Measurements from ENCODE around the gene ZSCAN22. TPM values are rescaled to one million over a fixed set of nuclear protein-coding genes. Genes with fewer than 3 reads are reported as not detected.
"Not testable (repeated sequence)": the region's sequence is repeated elsewhere in the genome, so short reads cannot be mapped to it uniquely, and the experiment has no call there.

Gene ZSCAN22
- total and polyA plus RNA-seq, 4 donors: 0.25 to 3.1 (median 1.3) TPM

GRCh38 chr19:58372311-58373133 lies 45.7 kb downstream of the ZSCAN22 start:
- Histone ChIP-seq H3K9me3 (ENCODE audit: control insufficient read depth, low read length) (no peaks in the 10 kb centered on the region), H3K4me1 (ENCODE audit: control insufficient read depth in 1 of 2, insufficient read depth in 2 of 2, low read length in 2 of 2) (no peaks in the 10 kb centered on the region), H3K27me3 (ENCODE audit: control insufficient read depth in 1 of 2, insufficient read depth in 2 of 2, low read length in 1 of 2) (no peaks in the 10 kb centered on the region), H3K36me3 (ENCODE audit: control insufficient read depth in 1 of 2, insufficient read depth in 2 of 2, low read length in 1 of 2) (no peaks in the 10 kb centered on the region), H3K27ac (ENCODE audit: low read depth in 1 of 2, low read length in 2 of 2) (no peak overlapping the region), H3K4me3 (ENCODE audit: low read length in 2 of 2) (no peak overlapping the region)
- 68 to 73% methylated on average over 15 of the region's 15 CpGs for WGBS, 2 donors
- DNase-seq: no peak
- no peak for ATAC-seq (ENCODE audit: low FRiP score)
- intact Hi-C loops (cut with DNase I): no loop called here

- no peaks in the 10 kb centered on the region for H3K4me1 ChIP-seq (ENCODE audit: control insufficient read depth in 1 of 2, insufficient read depth in 2 of 2, low read length in 2 of 2)
- no peaks in the 10 kb centered on the region for H3K27me3 ChIP-seq (ENCODE audit: control insufficient read depth in 1 of 2, insufficient read depth in 2 of 2, low read length in 1 of 2)
- no peaks in the 10 kb centered on the region for H3K9me3 ChIP-seq (ENCODE audit: control insufficient read depth, low read length)
- no peak overlapping the region for H3K4me3 ChIP-seq (ENCODE audit: low read length in 2 of 2)
- 87 to 88% methylated on average over 4 of the region's 4 CpGs for WGBS, 2 donors
- no peaks in the 10 kb centered on the region for H3K36me3 ChIP-seq (ENCODE audit: control insufficient read depth in 1 of 2, insufficient read depth in 2 of 2, low read length in 1 of 2)
- intact Hi-C loops (cut with DNase I): no loop called here
- no peak overlapping the region for H3K27ac ChIP-seq (ENCODE audit: low read depth in 1 of 2, low read length in 2 of 2)
- ATAC-seq (ENCODE audit: low FRiP score): no peak
- no peak for DNase-seq
Measured at GRCh38 chr19:58374200-58374599, 47.4 kb downstream of the ZSCAN22 start.

GRCh38 chr19:58376724-58377123 lies 49.9 kb downstream of the ZSCAN22 start:
- H3K36me3 ChIP-seq (ENCODE audit: control insufficient read depth in 1 of 2, insufficient read depth in 2 of 2, low read length in 1 of 2); H3K9me3 ChIP-seq (ENCODE audit: control insufficient read depth, low read length); H3K4me1 ChIP-seq (ENCODE audit: control insufficient read depth in 1 of 2, insufficient read depth in 2 of 2, low read length in 2 of 2); ATAC-seq (ENCODE audit: low FRiP score); intact Hi-C loops (cut with DNase I); H3K27me3 ChIP-seq (ENCODE audit: control insufficient read depth in 1 of 2, insufficient read depth in 2 of 2, low read length in 1 of 2); H3K27ac ChIP-seq (ENCODE audit: low read depth in 1 of 2, low read length in 2 of 2); H3K4me3 ChIP-seq (ENCODE audit: low read length in 2 of 2); DNase-seq: not testable (repeated sequence)
- 76 to 77% methylated on average over 7 of the region's 7 CpGs for WGBS, 2 donors

GRCh38 chr19:58379246-58379645 lies 52.5 kb downstream of the ZSCAN22 start:
- Histone ChIP-seq H3K36me3 (ENCODE audit: control insufficient read depth in 1 of 2, insufficient read depth in 2 of 2, low read length in 1 of 2) (no peaks in the 10 kb centered on the region), H3K27ac (ENCODE audit: low read depth in 1 of 2, low read length in 2 of 2) (no peak overlapping the region), H3K27me3 (ENCODE audit: control insufficient read depth in 1 of 2, insufficient read depth in 2 of 2, low read length in 1 of 2) (no peaks in the 10 kb centered on the region), H3K9me3 (ENCODE audit: control insufficient read depth, low read length) (no peaks in the 10 kb centered on the region), H3K4me1 (ENCODE audit: control insufficient read depth in 1 of 2, insufficient read depth in 2 of 2, low read length in 2 of 2) (peaks cover 0 to 3% of the 10 kb centered on the region in 2 donors), H3K4me3 (ENCODE audit: low read length in 2 of 2) (no peak overlapping the region)
- ATAC-seq (ENCODE audit: low FRiP score) (no peak), DNase-seq (no peak)
- WGBS, 2 donors: 90 to 95% methylated on average over 6 of the region's 6 CpGs
- intact Hi-C loops (cut with DNase I): no loop called here

- ATAC-seq (ENCODE audit: low FRiP score): no peak
- intact Hi-C loops (cut with DNase I): loop anchor here in 1 of 2 donors (1.0 to 2.0 kb wide), 2 partner anchors 17 to 53 kb away; partner anchors contain the start of gene ZSCAN22
Measured at GRCh38 chr19:58380037-58380661, 53.4 kb downstream of the ZSCAN22 start.

GRCh38 chr19:58380662-58381459 lies 54.1 kb downstream of the ZSCAN22 start, which contains the start of gene ZNF837:
Gene ZNF837 (minus strand): TSS chr19:58381030. CDS start chr19:58369332, 11,698 bp downstream.
- 0% methylated on average over 78 to 83 of the region's 83 CpGs for WGBS, 2 donors

More at GRCh38 chr19:58380037-58380661, 53.4 kb downstream of the ZSCAN22 start:
- no peaks in the 10 kb centered on the region for H3K36me3 ChIP-seq (ENCODE audit: control insufficient read depth in 1 of 2, insufficient read depth in 2 of 2, low read length in 1 of 2)
- no peaks in the 10 kb centered on the region for H3K9me3 ChIP-seq (ENCODE audit: control insufficient read depth, low read length)
- H3K4me3 ChIP-seq (ENCODE audit: low read length in 2 of 2): peak overlapping the region in 1 of 2 donors; percentile 19
- DNase-seq: no peak
- 4 to 5% methylated on average over 21 to 24 of the region's 24 CpGs for WGBS, 2 donors
- peaks cover 0 to 3% of the 10 kb centered on the region in 2 donors for H3K4me1 ChIP-seq (ENCODE audit: control insufficient read depth in 1 of 2, insufficient read depth in 2 of 2, low read length in 2 of 2)
- H3K27me3 ChIP-seq (ENCODE audit: control insufficient read depth in 1 of 2, insufficient read depth in 2 of 2, low read length in 1 of 2): no peaks in the 10 kb centered on the region
- H3K27ac ChIP-seq (ENCODE audit: low read depth in 1 of 2, low read length in 2 of 2): peak overlapping the region in 1 of 2 donors; percentile 91

GRCh38 chr19:58381460-58382212 lies 54.8 kb downstream of the ZSCAN22 start:
- Histone ChIP-seq H3K4me1 (ENCODE audit: control insufficient read depth in 1 of 2, insufficient read depth in 2 of 2, low read length in 2 of 2) (peaks cover 0 to 3% of the 10 kb centered on the region in 2 donors), H3K36me3 (ENCODE audit: control insufficient read depth in 1 of 2, insufficient read depth in 2 of 2, low read length in 1 of 2) (no peaks in the 10 kb centered on the region), H3K27me3 (ENCODE audit: control insufficient read depth in 1 of 2, insufficient read depth in 2 of 2, low read length in 1 of 2) (no peaks in the 10 kb centered on the region), H3K9me3 (ENCODE audit: control insufficient read depth, low read length) (no peaks in the 10 kb centered on the region), H3K27ac (ENCODE audit: low read depth in 1 of 2, low read length in 2 of 2) (peak overlapping the region in 1 of 2 donors; percentile 16), H3K4me3 (ENCODE audit: low read length in 2 of 2) (peak overlapping the region; percentile 6 to 34)
- DNase-seq (no peak), ATAC-seq (ENCODE audit: low FRiP score) (no peak)
- intact Hi-C loops (cut with DNase I): loop anchor here in 1 of 2 donors (2.0 kb wide), 1 partner anchor 55 kb away; the partner anchor contains the start of gene ZSCAN22
- 31 to 32% methylated on average over 26 of the region's 26 CpGs for WGBS, 2 donors

More at GRCh38 chr19:58380662-58381459, 54.1 kb downstream of the ZSCAN22 start, which contains the start of gene ZNF837:
- DNase-seq: peak; percentile 99 to 100
- no peaks in the 10 kb centered on the region for H3K9me3 ChIP-seq (ENCODE audit: control insufficient read depth, low read length)
- H3K27me3 ChIP-seq (ENCODE audit: control insufficient read depth in 1 of 2, insufficient read depth in 2 of 2, low read length in 1 of 2): no peaks in the 10 kb centered on the region
- H3K36me3 ChIP-seq (ENCODE audit: control insufficient read depth in 1 of 2, insufficient read depth in 2 of 2, low read length in 1 of 2): no peaks in the 10 kb centered on the region
- ATAC-seq (ENCODE audit: low FRiP score): peak; percentile 98
- peak within 1 kb of the TSS; percentile 44 to 45 for H3K4me3 ChIP-seq (ENCODE audit: low read length in 2 of 2)
- peak within 1 kb of the TSS in 1 of 2 donors; percentile 91 for H3K27ac ChIP-seq (ENCODE audit: low read depth in 1 of 2, low read length in 2 of 2)
- peaks cover 0 to 3% of the 10 kb centered on the region in 2 donors for H3K4me1 ChIP-seq (ENCODE audit: control insufficient read depth in 1 of 2, insufficient read depth in 2 of 2, low read length in 2 of 2)
- intact Hi-C loops (cut with DNase I): loop anchor here in 1 of 2 donors (1.0 to 2.0 kb wide), 2 partner anchors 18 to 54 kb away; partner anchors contain the start of gene ZSCAN22

Measured in aorta (tissue), 5 donors.